ENCODE data around the gene SASH1. TPM values are rescaled to one million over a fixed set of nuclear protein-coding genes. Genes with fewer than 3 reads are reported as not detected.

The SASH1 gene
- total and polyA plus RNA-seq, 2 of the 8 experiments (the other 6 are each of a cell fraction or from before 2014, with no cell fraction given), result 6.0 to 20.2 TPM

DNA sequence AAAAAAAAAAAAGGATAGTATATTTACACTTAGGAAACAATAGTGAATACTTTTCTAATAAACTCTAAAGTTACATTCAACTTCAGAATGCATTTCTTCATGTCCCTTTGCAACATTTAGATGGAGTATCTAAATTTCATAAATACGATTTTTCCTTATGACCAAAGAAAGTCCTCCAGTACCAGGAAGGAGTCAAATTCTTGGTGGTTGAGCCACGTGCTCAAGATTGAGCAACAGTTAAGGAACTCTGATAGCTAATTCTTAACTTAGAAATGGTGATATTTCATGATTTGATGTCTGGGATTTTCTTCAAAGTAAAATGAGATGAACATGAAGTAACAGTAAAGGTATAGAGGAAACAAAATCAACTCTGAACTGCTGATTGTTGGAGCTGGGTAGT lies 92.7 kb downstream of the SASH1 start:
- no peaks in the 10 kb centered on the region for H3K27me3 ChIP-seq (replicated peaks in 1 of 4; ENCODE audit: control insufficient read depth in 3 of 4, extremely low read depth in 1 of 4, insufficient read depth in 3 of 4, low read length in 3 of 4)
- H3K18ac ChIP-seq (ENCODE audit: extremely low read depth, low read length), result no peak overlapping the region
- POLR2A ChIA-PET (ENCODE audit: partially characterized antibody), result interaction anchor here (1.3 kb wide), 1 partner anchor 36 kb away, joined by 3 read pairs; no protein-coding TSS in a partner anchor
- H3K23me2 ChIP-seq (ENCODE audit: low read depth, low read length), result 0 out of 2 replicates have a peak, but pooled peaks cover 1% of the 10 kb centered on the region
- CTCF ChIA-PET (ENCODE audit: partially characterized antibody), result interaction anchor here (1.4 to 1.6 kb wide), 2 partner anchors 9 to 29 kb away, joined by 4 to 7 read pairs; no protein-coding TSS in a partner anchor
- H3K14ac ChIP-seq (ENCODE audit: insufficient read length), result no peak overlapping the region
- H3K4me1 ChIP-seq (replicated peaks in 1 of 4; ENCODE audit: control insufficient read depth in 3 of 4, insufficient read depth in 4 of 4, low read length in 3 of 4), result 0 out of 7 replicates have a peak, but pooled peaks cover 0 to 3% (median 0%) of the 10 kb centered on the region in 4 experiments
- H2AFZ ChIP-seq (ENCODE audit: low read length), result no peak overlapping the region
- no peak overlapping the region for H3K23ac ChIP-seq (ENCODE audit: insufficient read length)
- H2BK15ac ChIP-seq (ENCODE audit: low read length), result no peak overlapping the region
- 93% methylated on average over 2 of the region's 2 CpGs; no CpG with 5 or more reads in 1 of the 2 experiments for WGBS, 2 experiments (ENCODE audit: extremely low coverage in 1 of 2, insufficient coverage in 1 of 2, insufficient read length in 1 of 2, insufficient replicate concordance in 2 of 2, low coverage in 1 of 2, low lambda C conversion rate in 2 of 2, missing lambda C conversion rate in 1 of 2)
- H3K79me1 ChIP-seq (ENCODE audit: low read depth, low read length), result no peaks in the 10 kb centered on the region
- no peak overlapping the region for H2BK5ac ChIP-seq (ENCODE audit: low read depth, low read length)
- no peak overlapping the region for H3K56ac ChIP-seq (replicated peaks; ENCODE audit: insufficient read length, low read depth, low read length)
- H3K4me2 ChIP-seq (ENCODE audit: insufficient read depth in 1 of 2, low read depth in 2 of 2, low read length in 2 of 2), result no peak overlapping the region
- H3K9ac ChIP-seq (replicated peaks in 1 of 4; ENCODE audit: extremely low read depth in 1 of 4, low read depth in 3 of 4, low read length in 3 of 4), result no peak overlapping the region
- no peak overlapping the region for H2BK120ac ChIP-seq (replicated peaks; ENCODE audit: low read depth, low read length)
- H4K8ac ChIP-seq (ENCODE audit: extremely low read depth, insufficient read depth, low read length), result no peak overlapping the region
- H4K20me1 ChIP-seq (replicated peaks in 1 of 2; ENCODE audit: control insufficient read depth in 1 of 2, insufficient read depth in 2 of 2, low read length in 2 of 2), result peaks cover 0 to 2% of the 10 kb centered on the region in 2 experiments
- H2BK20ac ChIP-seq (ENCODE audit: low read length), result no peak overlapping the region
- FAIRE-seq (no peak), DNase-seq (ENCODE audit: low read depth in 1 of 2, low spot score in 2 of 2) (no peak)
- no peak overlapping the region for H3K4ac ChIP-seq (replicated peaks; ENCODE audit: insufficient read length, low read depth, low read length)
- peaks cover 0 to 9% of the 10 kb centered on the region in 2 experiments; a peak in 2 of 4 replicates for H3K79me2 ChIP-seq (ENCODE audit: control insufficient read depth in 1 of 2, insufficient read depth in 2 of 2, low read length in 2 of 2)
- H2AK5ac ChIP-seq (ENCODE audit: low read depth, low read length), result no peak overlapping the region
- TF ChIP-seq CREB1 (IDR thresholded peaks at IDR 0.05) (no peak), EGR1 (IDR thresholded peaks at IDR 0.05; ENCODE audit: borderline replicate concordance, low read depth, low read length) (no peak), CHD1 (IDR thresholded peaks at IDR 0.05; ENCODE audit: low read depth, low read length) (no peak)
- TF ChIP-seq, protein P1, sequence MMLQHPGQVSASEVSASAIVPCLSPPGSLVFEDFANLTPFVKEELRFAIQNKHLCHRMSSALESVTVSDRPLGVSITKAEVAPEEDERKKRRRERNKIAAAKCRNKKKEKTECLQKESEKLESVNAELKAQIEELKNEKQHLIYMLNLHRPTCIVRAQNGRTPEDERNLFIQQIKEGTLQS (IDR thresholded peaks at IDR 0.05; ENCODE audit: insufficient read depth, low read depth, low read length), result no peak
- H3K4me3 ChIP-seq (ENCODE audit: extremely low read depth in 1 of 4, insufficient read depth in 2 of 4, low read depth in 3 of 4, low read length in 4 of 4), result no peak overlapping the region
- no peak overlapping the region for H4K91ac ChIP-seq (replicated peaks; ENCODE audit: insufficient read length, low read length)
- H2BK12ac ChIP-seq (ENCODE audit: low read depth, low read length), result no peak overlapping the region
- no peak overlapping the region for H3K27ac ChIP-seq (ENCODE audit: low read depth, low read length)
- H4K5ac ChIP-seq (ENCODE audit: insufficient read length, low read depth, low read length), result no peak overlapping the region
- peaks cover 0 to 2% (median 0%) of the 10 kb centered on the region in 4 experiments; a peak in 1 of 8 replicates for H3K36me3 ChIP-seq (ENCODE audit: control insufficient read depth in 2 of 4, insufficient read depth in 4 of 4, low read length in 3 of 4)
- H3K9me3 ChIP-seq (ENCODE audit: insufficient read depth in 2 of 2, low read depth in 1 of 2, low read length in 1 of 2), result no peaks in the 10 kb centered on the region

Data from H1 (cell line).